ENCODE measurements around the gene PRICKLE2.
A peak's percentile ranks its signal among the peaks of the same experiment; 100 is the strongest.
"Not testable (repeated sequence)": the region's sequence is repeated elsewhere in the genome, so short reads cannot be mapped to it uniquely, and the experiment has no call there.

PRICKLE2 gene

DNA sequence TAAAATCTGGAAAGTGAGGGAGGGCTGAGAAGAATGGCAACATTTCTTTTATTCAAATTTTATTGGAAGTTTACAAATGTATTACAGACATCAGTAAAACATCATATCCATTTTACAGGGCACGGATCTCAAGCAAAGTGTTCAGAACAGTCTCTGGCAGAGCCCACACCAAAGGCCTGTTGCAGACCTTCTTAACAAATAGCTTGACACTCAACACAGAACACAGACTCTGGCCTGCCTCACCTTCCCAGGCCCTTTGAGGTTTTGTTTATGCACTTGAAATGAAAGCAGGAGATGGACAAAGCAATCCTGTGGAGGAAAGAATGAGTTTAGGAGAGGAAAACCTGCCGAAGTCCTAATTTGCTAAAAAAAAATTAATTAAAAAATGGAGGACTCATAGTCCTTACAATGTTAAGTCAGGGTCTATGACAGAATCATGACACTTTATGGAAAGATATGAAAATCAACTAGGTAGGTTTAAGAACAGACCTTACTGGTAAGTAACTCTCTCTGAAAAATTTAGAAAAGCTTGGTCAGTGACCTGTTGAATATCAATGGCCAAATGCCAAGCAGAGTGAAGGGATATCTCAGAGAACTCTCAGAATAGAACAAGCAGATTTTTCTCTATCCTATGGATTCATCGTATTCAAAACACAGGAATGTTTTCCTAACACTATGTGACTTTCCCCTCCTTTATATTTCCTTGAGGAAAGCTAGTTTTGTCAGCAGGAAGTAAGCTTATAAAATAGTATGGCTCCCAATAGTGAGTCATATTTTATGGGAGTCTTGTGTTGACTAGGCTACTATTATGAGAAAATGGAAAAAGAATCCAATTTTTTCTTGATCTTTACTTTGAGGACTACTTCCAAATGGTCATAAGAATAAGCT, 131.2 kb downstream of the PRICKLE2 start:
- no peak for DNase-seq

DNA sequence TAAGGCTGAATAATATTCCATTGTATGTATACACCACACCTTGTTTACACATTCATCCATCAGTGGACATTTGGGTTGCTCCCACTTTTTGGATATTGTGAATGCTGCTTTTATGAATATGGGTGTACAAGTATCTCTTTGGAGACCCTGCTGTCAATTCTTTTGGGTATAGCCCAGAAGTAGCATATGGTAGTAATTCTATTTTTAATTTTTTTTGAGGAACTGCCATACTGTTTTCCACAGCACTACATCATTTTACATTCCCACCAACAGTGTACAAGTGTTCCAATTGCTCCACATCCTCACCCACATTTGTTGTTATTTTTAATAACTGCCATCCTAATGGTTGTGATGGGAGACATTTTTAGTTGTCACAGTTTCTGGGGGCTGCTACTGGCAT, 132.1 kb downstream of the PRICKLE2 start:
- DNase-seq = no peak

- DNase-seq = no peak
Measured at GRCh38 chr3:64091501-64091900, 133.8 kb downstream of the PRICKLE2 start.

DNA sequence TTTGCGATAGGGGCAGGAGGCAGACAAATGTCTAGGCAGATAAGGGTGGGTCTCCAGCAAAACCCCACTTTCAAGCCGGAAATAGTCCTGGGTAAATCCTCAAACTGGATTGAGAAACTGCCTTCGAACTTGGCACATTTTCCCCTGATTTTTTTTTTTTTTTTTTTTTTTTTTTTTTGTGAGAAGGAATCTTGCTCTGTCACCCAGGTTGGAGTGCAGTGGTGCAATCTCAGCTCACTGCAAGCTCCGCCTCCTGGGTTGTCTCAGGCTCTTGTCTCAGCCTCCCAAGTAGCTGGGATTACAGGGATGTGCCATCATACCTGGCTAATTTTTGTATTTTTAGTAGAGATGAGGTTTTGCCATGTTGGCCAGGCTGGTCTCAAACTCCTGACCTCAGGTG, 135.9 kb downstream of the PRICKLE2 start:
- DNase-seq = not testable (repeated sequence)

DNA sequence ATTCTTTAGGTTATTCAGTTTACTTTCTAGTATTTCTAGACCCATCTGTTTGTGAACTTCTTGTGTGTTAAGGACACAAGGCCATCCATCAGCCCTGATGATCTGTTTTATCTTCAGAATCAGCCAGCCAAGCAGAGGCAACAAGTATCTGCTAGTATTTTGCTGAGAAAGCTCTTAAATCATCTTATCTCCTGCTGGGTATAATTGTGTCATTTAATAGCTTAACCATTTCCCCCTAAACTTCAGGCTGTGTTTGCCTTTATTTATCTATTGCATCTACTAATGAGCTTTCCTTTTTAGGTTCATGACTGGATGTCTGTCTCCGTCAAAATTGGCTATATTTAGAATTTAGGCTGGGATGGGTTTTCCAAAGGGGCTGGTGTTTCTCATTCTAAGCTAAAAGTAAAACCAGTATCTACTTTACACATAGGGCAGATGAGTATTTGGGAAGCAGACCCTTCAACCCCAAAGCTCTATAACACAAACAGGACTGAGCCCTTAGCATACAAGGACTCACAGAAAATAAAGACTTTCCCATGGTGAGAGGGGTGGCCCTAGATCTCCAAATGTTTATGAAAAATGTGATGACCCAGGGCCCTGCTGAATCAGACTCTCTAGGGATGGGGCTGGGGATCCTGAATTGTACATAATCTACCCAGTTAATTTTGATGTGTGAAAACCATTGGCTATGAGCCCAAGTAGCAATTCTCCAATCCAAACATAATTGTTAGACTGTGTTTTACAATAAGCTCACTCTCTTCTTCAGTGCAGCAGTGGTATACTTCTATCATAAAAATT, 136.7 kb downstream of the PRICKLE2 start:
- no peak for DNase-seq

- no peak for DNase-seq
Measured at GRCh38 chr3:64086479-64087252, 138.6 kb downstream of the PRICKLE2 start.

DNA sequence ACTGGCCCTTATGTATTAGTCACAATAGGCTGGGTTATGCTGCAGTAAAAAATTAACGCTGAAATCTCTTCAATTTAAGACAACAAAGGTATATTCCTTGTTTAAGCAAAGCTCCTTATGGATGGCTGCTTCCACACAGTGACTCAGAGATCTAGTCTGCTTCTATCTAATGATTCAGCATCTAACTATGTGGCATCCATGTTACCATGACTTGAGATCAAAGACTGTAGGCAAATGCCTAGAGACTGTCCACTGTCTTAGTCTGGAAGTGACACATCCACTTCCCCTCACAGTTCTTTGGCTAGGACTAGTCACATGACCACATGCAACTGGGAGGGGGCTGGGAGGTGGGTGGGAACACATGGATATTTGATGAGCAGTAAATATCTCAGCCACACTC, 140.6 kb downstream of the PRICKLE2 start:
- peak; percentile 28 for DNase-seq

DNA sequence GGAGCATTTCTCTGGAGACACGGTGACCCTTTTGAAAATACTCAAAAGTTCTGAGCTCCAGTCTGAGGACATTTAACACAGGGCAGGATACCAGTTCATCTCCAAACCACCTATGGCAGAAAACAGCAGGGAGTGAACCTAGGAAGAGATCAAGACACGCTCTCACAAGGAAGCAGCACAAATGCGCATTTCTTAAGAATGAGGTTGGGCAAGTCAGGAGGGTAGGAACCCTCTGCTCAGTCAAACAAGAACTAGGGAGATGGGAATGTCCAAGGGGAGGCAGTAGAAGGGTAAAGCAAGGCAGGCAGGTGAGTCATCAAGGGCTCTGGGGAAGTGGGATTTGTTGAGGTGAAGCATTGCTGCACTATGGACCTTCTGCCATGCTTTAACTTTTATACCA, 141.7 kb downstream of the PRICKLE2 start:
- DNase-seq = no peak

DNA sequence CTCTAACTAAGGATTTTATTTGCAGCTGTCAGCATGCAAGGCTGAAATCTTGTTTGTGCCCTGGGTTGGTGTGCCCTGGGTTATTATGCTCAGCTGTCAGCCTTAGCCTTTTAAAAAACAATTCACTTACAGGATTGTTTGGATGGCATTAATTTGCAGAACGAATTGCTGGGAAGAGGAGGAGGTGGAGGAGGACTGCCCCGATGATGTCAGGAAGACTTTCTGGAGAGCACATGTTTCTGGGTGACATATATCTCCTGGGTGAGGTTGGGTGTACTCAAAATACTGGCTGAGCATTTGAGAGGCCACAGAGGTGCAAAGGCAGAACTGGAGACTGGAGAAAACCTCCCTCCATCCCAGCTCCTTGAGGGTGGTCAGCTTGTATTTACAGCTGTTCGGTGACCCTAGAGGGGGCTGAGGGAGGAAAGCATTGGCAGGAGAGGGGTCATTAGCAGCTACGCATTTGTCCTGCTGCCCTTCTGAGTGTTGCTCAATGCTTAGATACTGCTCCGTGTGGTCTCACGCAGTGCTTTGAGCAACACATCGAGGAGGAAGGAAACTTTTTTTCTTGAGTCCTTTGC, 142.2 kb downstream of the PRICKLE2 start:
- DNase-seq = no peak

- DNase-seq = no peak
Measured at GRCh38 chr3:64082411-64082810, 142.9 kb downstream of the PRICKLE2 start.

GRCh38 chr3:64081235-64081630, 144.0 kb downstream of the PRICKLE2 start:
- no peak for DNase-seq

DNA sequence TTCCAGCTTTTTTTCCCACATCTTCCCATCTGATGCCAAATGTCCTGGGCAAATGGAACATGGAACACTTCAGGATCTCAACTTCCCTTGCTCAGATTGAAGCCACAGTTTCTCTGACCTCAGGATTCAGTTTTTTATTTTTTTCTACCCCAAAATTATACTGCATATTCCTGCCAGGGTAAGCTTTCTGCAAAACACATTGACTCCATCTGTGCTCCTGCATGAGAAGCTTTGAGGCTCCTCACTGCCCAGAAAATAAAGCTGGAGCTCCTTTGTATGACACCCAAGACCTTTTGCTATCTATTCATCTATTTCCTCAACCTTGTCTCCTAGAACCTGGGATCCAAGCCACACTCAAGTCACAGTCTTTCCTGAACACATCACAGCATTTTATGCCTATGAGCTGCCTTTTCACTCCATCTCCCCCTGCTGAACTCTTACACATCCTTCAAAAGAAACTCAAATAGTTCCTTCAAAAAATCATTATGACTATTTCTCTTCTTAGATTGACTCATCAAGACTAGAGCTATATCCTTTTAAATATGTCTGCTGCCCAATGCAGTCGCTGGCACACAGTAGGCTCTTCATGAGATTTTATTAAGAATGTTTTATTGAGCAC, 144.5 kb downstream of the PRICKLE2 start:
- no peak for DNase-seq

- DNase-seq = no peak
Measured at GRCh38 chr3:64079369-64080150, 145.7 kb downstream of the PRICKLE2 start.

DNA sequence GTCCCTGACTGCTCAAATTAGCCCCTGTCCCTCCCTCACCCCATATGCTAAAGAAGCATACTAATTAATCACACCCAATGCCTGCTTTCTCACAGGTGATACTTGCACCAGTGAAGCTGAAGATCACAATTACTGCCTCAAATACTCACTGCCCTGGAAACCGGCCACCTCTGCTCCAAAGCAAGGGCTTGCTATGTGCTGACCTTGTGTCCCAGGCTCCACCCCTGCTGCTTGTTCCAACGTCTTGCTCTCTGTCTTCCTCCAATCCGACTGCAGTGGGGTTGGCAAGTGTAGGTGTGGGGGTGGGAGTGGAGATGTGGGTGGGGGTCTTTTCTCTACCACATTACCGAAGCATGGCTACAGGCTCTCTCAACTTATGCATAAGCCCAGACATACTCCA, 146.3 kb downstream of the PRICKLE2 start:
- no peak for DNase-seq

- DNase-seq = no peak
Measured at GRCh38 chr3:64074895-64075679, 150.2 kb downstream of the PRICKLE2 start.

- no peak for DNase-seq
Measured at GRCh38 chr3:64074060-64074459, 151.2 kb downstream of the PRICKLE2 start.

DNA sequence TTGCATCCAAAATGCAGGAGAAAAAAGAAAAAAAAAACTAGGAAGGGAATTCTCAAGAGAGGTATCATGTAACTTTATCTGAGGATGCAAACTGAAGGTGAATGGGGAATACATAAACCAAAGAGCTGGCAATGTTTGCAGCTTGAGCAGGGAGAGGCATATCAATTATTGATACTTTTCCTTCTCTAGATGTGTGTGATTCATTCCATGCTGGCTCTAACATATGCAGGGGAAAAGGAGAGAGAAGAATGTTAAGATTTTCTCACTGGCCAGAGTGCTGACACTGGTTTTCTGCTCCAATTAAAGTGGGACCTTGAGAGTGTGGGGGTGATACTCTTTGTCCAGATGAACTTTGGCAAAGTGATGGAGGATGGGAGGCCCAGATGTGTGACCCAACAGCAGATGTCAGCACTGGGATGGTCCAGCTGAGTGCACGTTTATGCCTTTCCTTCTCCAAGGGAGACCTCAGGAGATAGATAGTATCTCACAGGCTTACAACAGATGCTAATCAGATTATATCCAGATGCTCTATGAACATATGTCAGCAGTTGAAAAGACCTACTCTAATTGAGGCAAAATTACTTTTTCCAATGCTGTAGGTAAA, 152.0 kb downstream of the PRICKLE2 start:
- no peak for DNase-seq

- no peak for DNase-seq
Measured at GRCh38 chr3:64072126-64072525, 153.1 kb downstream of the PRICKLE2 start.

DNA sequence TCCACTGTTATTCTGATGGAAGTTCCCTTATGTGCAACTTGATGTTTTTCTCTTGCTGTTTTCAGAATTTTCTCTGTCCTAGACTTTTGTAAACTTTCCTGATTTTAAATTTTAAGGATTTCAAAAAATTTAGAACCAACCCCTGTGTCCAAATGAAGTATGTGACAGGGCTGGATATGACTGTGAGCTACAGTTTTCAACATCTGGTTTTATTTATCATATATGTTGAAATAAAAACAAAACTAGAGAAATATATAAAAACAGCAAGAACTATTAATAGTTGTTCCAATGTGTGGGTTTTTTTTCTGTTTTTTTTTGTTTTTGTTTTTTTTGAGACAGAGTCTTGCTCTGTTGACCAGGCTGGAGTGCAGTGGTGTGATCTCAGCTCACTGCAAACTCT, 154.6 kb downstream of the PRICKLE2 start:
- no peak for DNase-seq

Measured in 8988T (cell line).